ENCODE data around the gene WNT9A.

The WNT9A gene

GRCh38 chr1:227924168-227924832 is 23.4 kb downstream of the WNT9A start:
- DNase-seq (ENCODE audit: low read depth) = no peak

- no peak for DNase-seq (ENCODE audit: low read depth)
Observed at GRCh38 chr1:227923353-227924167, 24.2 kb downstream of the WNT9A start.

- DNase-seq (ENCODE audit: low read depth) = no peak
Observed at GRCh38 chr1:227922501-227923352, 25.0 kb downstream of the WNT9A start.

- DNase-seq (ENCODE audit: low read depth) = no peak
Observed at GRCh38 chr1:227921461-227922185, 26.1 kb downstream of the WNT9A start.

- no peak for DNase-seq (ENCODE audit: low read depth)
Observed at GRCh38 chr1:227920896-227921295, 26.8 kb downstream of the WNT9A start.

- DNase-seq (ENCODE audit: low read depth) = no peak
Observed at GRCh38 chr1:227920426-227920825, 27.3 kb downstream of the WNT9A start.

- DNase-seq (ENCODE audit: low read depth) = no peak
Observed at GRCh38 chr1:227919906-227920305, 27.8 kb downstream of the WNT9A start.

- no peak for DNase-seq (ENCODE audit: low read depth)
Observed at GRCh38 chr1:227918736-227919135, 29.0 kb downstream of the WNT9A start.

GRCh38 chr1:227918083-227918700 is 29.5 kb downstream of the WNT9A start:
- no peak for DNase-seq (ENCODE audit: low read depth)

- no peak for DNase-seq (ENCODE audit: low read depth)
Observed at GRCh38 chr1:227917081-227917950, 30.4 kb downstream of the WNT9A start.

- no peak for DNase-seq (ENCODE audit: low read depth)
Observed at GRCh38 chr1:227916655-227917054, 31.1 kb downstream of the WNT9A start.

- DNase-seq (ENCODE audit: low read depth) = no peak
Observed at GRCh38 chr1:227915564-227916553, 31.9 kb downstream of the WNT9A start.

GRCh38 chr1:227914801-227915563 is 32.8 kb downstream of the WNT9A start:
- no peak for DNase-seq (ENCODE audit: low read depth)

GRCh38 chr1:227913764-227914721 is 33.7 kb downstream of the WNT9A start:
- DNase-seq (ENCODE audit: low read depth) = no peak

- DNase-seq (ENCODE audit: low read depth) = no peak
Observed at GRCh38 chr1:227913396-227913763, 34.4 kb downstream of the WNT9A start.

- no peak for DNase-seq (ENCODE audit: low read depth)
Observed at GRCh38 chr1:227912866-227913265, 34.9 kb downstream of the WNT9A start.

- no peak for DNase-seq (ENCODE audit: low read depth)
Observed at GRCh38 chr1:227911376-227911775, 36.4 kb downstream of the WNT9A start.

Measured in HS-5 (cell line).